Measurements from ENCODE around the gene BSN.

The BSN gene

DNA sequence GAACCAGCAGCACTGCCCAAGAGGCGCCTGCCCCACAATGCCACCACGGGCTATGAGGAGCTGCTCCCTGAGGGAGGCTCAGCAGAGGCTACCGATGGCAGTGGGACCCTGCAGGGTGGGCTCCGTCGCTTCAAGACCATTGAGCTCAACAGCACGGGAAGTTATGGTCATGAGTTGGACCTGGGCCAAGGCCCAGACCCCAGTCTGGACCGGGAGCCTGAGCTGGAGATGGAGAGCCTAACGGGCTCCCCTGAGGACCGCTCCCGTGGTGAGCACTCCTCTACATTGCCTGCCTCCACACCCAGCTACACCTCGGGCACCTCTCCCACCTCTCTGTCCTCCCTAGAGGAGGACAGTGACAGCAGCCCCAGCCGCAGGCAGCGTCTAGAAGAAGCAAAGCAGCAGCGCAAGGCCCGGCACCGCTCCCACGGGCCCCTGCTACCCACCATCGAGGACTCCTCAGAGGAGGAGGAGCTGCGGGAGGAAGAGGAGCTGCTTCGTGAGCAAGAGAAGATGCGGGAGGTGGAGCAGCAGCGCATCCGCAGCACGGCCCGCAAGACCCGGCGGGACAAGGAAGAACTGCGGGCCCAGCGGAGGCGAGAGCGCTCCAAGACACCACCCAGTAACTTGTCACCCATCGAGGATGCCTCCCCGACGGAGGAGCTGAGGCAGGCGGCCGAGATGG is 98.1 kb downstream of the BSN start:
- H2BK5ac ChIP-seq (ENCODE audit: low read depth, low read length, poor library complexity, severe bottlenecking), result no peak overlapping the region
- no peak overlapping the region for H2AK5ac ChIP-seq (ENCODE audit: low read length, severe bottlenecking)
- no peak overlapping the region for H4K8ac ChIP-seq (ENCODE audit: low read length)
- H3K4me3 ChIP-seq (ENCODE audit: insufficient read depth in 1 of 2, low read depth in 1 of 2, low read length in 2 of 2), result no peak overlapping the region
- WGBS, result 91% methylated on average over 34 of the region's 36 CpGs
- no peak overlapping the region for H3K4me2 ChIP-seq (ENCODE audit: low read length, poor library complexity, severe bottlenecking)
- no peak overlapping the region for H3K18ac ChIP-seq (ENCODE audit: low read depth in 1 of 2, low read length in 2 of 2)
- no peak overlapping the region for H4K91ac ChIP-seq (ENCODE audit: low read length)
- no peaks in the 10 kb centered on the region for H3K79me1 ChIP-seq (replicated peaks; ENCODE audit: low read length, poor library complexity, severe bottlenecking)
- no peaks in the 10 kb centered on the region for H3K9me3 ChIP-seq (ENCODE audit: control insufficient read depth, low read length)
- no peak overlapping the region for H2AFZ ChIP-seq (ENCODE audit: low read depth, low read length)
- H2BK15ac ChIP-seq (ENCODE audit: low read depth, poor library complexity, severe bottlenecking), result no peak overlapping the region
- peaks cover 11% of the 10 kb centered on the region for H3K4me1 ChIP-seq (ENCODE audit: control insufficient read depth, insufficient read depth, low read depth, low read length)
- H3K9ac ChIP-seq (ENCODE audit: low read length), result no peak overlapping the region
- H3K27ac ChIP-seq (ENCODE audit: low read length, poor library complexity, severe bottlenecking), result no peak overlapping the region
- H3K23ac ChIP-seq (ENCODE audit: low read length in 2 of 2), result no peak overlapping the region
- H3K4ac ChIP-seq (ENCODE audit: low read depth in 1 of 2, low read length in 2 of 2), result no peak overlapping the region
- H3K27me3 ChIP-seq (ENCODE audit: control insufficient read depth in 1 of 2, insufficient read depth in 1 of 2, low read length in 2 of 2), result peaks cover 0 to 45% of the 10 kb centered on the region in 2 experiments
- no peak for DNase-seq
- no peak overlapping the region for H3K14ac ChIP-seq (ENCODE audit: low read length in 2 of 2)
- H3K36me3 ChIP-seq (ENCODE audit: control insufficient read depth in 1 of 2, insufficient read depth in 2 of 2, low read depth in 1 of 2, low read length in 2 of 2), result no peaks in the 10 kb centered on the region
- no peak overlapping the region for H2BK12ac ChIP-seq (ENCODE audit: low read length in 2 of 2)
- H2BK120ac ChIP-seq (ENCODE audit: low read depth, low read length), result no peak overlapping the region

DNA sequence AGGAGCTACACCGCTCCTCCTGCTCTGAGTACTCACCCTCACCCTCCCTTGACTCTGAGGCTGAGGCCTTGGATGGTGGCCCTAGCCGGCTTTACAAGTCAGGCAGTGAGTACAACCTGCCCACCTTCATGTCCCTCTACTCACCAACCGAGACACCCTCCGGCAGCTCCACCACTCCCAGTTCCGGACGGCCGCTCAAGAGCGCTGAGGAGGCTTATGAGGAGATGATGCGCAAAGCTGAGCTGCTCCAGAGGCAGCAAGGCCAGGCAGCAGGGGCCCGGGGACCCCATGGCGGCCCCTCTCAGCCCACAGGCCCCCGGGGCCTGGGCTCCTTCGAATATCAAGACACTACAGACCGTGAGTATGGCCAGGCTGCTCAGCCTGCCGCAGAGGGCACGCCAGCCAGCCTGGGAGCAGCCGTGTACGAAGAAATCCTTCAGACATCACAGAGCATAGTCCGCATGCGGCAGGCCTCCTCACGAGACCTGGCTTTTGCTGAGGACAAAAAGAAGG is 98.7 kb downstream of the BSN start:
- no peak overlapping the region for H3K14ac ChIP-seq (ENCODE audit: low read length in 2 of 2)
- no peak overlapping the region for H3K4ac ChIP-seq (ENCODE audit: low read depth in 1 of 2, low read length in 2 of 2)
- H2AFZ ChIP-seq (ENCODE audit: low read depth, low read length), result no peak overlapping the region
- H2BK120ac ChIP-seq (ENCODE audit: low read depth, low read length), result no peak overlapping the region
- no peaks in the 10 kb centered on the region for H3K9me3 ChIP-seq (ENCODE audit: control insufficient read depth, low read length)
- no peaks in the 10 kb centered on the region for H3K36me3 ChIP-seq (ENCODE audit: control insufficient read depth in 1 of 2, insufficient read depth in 2 of 2, low read depth in 1 of 2, low read length in 2 of 2)
- 90% methylated on average over 21 of the region's 21 CpGs for WGBS
- H3K27me3 ChIP-seq (ENCODE audit: control insufficient read depth in 1 of 2, insufficient read depth in 1 of 2, low read length in 2 of 2), result peaks cover 4 to 50% of the 10 kb centered on the region in 2 experiments
- H3K4me3 ChIP-seq (ENCODE audit: insufficient read depth in 1 of 2, low read depth in 1 of 2, low read length in 2 of 2), result no peak overlapping the region
- no peak overlapping the region for H4K8ac ChIP-seq (ENCODE audit: low read length)
- H3K4me1 ChIP-seq (ENCODE audit: control insufficient read depth, insufficient read depth, low read depth, low read length), result peaks cover 8% of the 10 kb centered on the region
- no peak overlapping the region for H2AK5ac ChIP-seq (ENCODE audit: low read length, severe bottlenecking)
- no peak overlapping the region for H2BK5ac ChIP-seq (ENCODE audit: low read depth, low read length, poor library complexity, severe bottlenecking)
- H3K4me2 ChIP-seq (ENCODE audit: low read length, poor library complexity, severe bottlenecking), result no peak overlapping the region
- H3K23ac ChIP-seq (ENCODE audit: low read length in 2 of 2), result no peak overlapping the region
- no peak overlapping the region for H4K91ac ChIP-seq (ENCODE audit: low read length)
- no peaks in the 10 kb centered on the region for H3K79me1 ChIP-seq (replicated peaks; ENCODE audit: low read length, poor library complexity, severe bottlenecking)
- H2BK12ac ChIP-seq (ENCODE audit: low read length in 2 of 2), result no peak overlapping the region
- no peak for DNase-seq
- no peak overlapping the region for H2BK15ac ChIP-seq (ENCODE audit: low read depth, poor library complexity, severe bottlenecking)
- no peak overlapping the region for H3K9ac ChIP-seq (ENCODE audit: low read length)
- no peak overlapping the region for H3K27ac ChIP-seq (ENCODE audit: low read length, poor library complexity, severe bottlenecking)
- H3K18ac ChIP-seq (ENCODE audit: low read depth in 1 of 2, low read length in 2 of 2), result no peak overlapping the region

DNA sequence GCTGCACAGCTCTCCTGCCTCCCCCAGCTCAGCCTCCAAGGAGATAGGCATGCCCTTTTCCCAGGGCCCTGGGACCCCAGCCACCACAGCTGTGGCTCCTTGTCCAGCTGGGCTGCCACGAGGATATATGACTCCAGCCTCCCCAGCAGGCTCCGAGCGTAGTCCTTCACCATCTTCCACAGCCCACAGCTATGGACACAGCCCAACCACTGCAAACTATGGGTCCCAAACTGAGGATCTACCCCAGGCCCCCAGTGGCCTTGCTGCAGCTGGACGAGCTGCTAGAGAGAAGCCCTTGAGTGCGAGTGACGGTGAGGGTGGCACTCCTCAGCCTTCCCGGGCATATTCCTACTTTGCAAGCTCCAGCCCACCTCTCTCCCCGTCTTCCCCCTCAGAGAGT is 99.3 kb downstream of the BSN start:
- Histone ChIP-seq H3K9me3 (ENCODE audit: control insufficient read depth, low read length) (no peaks in the 10 kb centered on the region), H3K4me1 (ENCODE audit: control insufficient read depth, insufficient read depth, low read depth, low read length) (peaks cover 5% of the 10 kb centered on the region), H3K9ac (ENCODE audit: low read length) (no peak overlapping the region), H2BK12ac (ENCODE audit: low read length in 2 of 2) (no peak overlapping the region), H2AK5ac (ENCODE audit: low read length, severe bottlenecking) (no peak overlapping the region), H2BK15ac (ENCODE audit: low read depth, poor library complexity, severe bottlenecking) (no peak overlapping the region), H2BK5ac (ENCODE audit: low read depth, low read length, poor library complexity, severe bottlenecking) (no peak overlapping the region), H3K79me1 (replicated peaks; ENCODE audit: low read length, poor library complexity, severe bottlenecking) (no peaks in the 10 kb centered on the region), H4K8ac (ENCODE audit: low read length) (no peak overlapping the region), H3K23ac (ENCODE audit: low read length in 2 of 2) (no peak overlapping the region), H3K4me3 (ENCODE audit: insufficient read depth in 1 of 2, low read depth in 1 of 2, low read length in 2 of 2) (no peak overlapping the region), H2AFZ (ENCODE audit: low read depth, low read length) (no peak overlapping the region), H3K36me3 (ENCODE audit: control insufficient read depth in 1 of 2, insufficient read depth in 2 of 2, low read depth in 1 of 2, low read length in 2 of 2) (no peaks in the 10 kb centered on the region), H4K91ac (ENCODE audit: low read length) (no peak overlapping the region), H3K14ac (ENCODE audit: low read length in 2 of 2) (no peak overlapping the region), H3K4ac (ENCODE audit: low read depth in 1 of 2, low read length in 2 of 2) (no peak overlapping the region), H3K27me3 (ENCODE audit: control insufficient read depth in 1 of 2, insufficient read depth in 1 of 2, low read length in 2 of 2) (peaks cover 4 to 57% of the 10 kb centered on the region in 2 experiments), H3K4me2 (ENCODE audit: low read length, poor library complexity, severe bottlenecking) (no peak overlapping the region), H2BK120ac (ENCODE audit: low read depth, low read length) (no peak overlapping the region), H3K18ac (ENCODE audit: low read depth in 1 of 2, low read length in 2 of 2) (no peak overlapping the region), H3K27ac (ENCODE audit: low read length, poor library complexity, severe bottlenecking) (no peak overlapping the region)
- no peak for DNase-seq
- WGBS, result 65% methylated on average over 8 of the region's 8 CpGs

DNA sequence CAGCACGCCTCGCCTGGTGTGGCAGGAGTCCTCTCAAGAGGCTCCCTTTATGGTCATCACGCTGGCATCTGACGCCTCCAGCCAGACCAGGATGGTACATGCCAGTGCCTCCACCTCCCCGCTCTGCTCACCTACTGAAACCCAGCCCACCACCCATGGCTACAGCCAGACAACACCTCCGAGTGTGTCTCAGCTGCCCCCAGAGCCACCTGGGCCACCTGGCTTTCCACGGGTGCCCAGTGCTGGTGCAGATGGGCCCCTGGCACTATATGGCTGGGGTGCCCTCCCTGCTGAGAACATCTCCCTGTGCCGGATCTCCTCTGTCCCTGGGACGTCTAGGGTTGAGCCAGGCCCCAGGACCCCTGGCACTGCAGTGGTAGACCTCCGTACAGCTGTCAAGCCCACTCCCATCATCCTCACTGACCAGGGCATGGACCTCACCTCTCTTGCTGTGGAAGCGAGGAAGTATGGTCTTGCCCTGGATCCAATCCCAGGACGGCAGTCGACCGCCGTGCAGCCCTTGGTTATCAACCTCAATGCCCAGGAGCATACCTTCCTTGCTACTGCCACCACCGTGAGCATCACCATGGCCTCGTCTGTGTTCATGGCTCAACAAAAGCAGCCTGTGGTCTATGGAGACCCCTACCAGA is 100.0 kb downstream of the BSN start:
- no peak overlapping the region for H3K18ac ChIP-seq (ENCODE audit: low read depth in 1 of 2, low read length in 2 of 2)
- WGBS, result 91% methylated on average over 17 of the region's 17 CpGs

More for the DNA sequence above, 100.0 kb downstream of the BSN start:
- Histone ChIP-seq H2BK5ac (ENCODE audit: low read depth, low read length, poor library complexity, severe bottlenecking) (no peak overlapping the region), H3K36me3 (ENCODE audit: control insufficient read depth in 1 of 2, insufficient read depth in 2 of 2, low read depth in 1 of 2, low read length in 2 of 2) (no peaks in the 10 kb centered on the region), H3K27me3 (ENCODE audit: control insufficient read depth in 1 of 2, insufficient read depth in 1 of 2, low read length in 2 of 2) (peaks cover 4 to 63% of the 10 kb centered on the region in 2 experiments), H2BK120ac (ENCODE audit: low read depth, low read length) (no peak overlapping the region), H3K4me3 (ENCODE audit: insufficient read depth in 1 of 2, low read depth in 1 of 2, low read length in 2 of 2) (no peak overlapping the region), H3K9ac (ENCODE audit: low read length) (no peak overlapping the region), H4K8ac (ENCODE audit: low read length) (no peak overlapping the region), H2AFZ (ENCODE audit: low read depth, low read length) (no peak overlapping the region), H3K9me3 (ENCODE audit: control insufficient read depth, low read length) (no peaks in the 10 kb centered on the region), H3K14ac (ENCODE audit: low read length in 2 of 2) (no peak overlapping the region), H2BK12ac (ENCODE audit: low read length in 2 of 2) (no peak overlapping the region), H2AK5ac (ENCODE audit: low read length, severe bottlenecking) (no peak overlapping the region), H3K4ac (ENCODE audit: low read depth in 1 of 2, low read length in 2 of 2) (no peak overlapping the region), H3K23ac (ENCODE audit: low read length in 2 of 2) (no peak overlapping the region), H3K27ac (ENCODE audit: low read length, poor library complexity, severe bottlenecking) (no peak overlapping the region), H2BK15ac (ENCODE audit: low read depth, poor library complexity, severe bottlenecking) (no peak overlapping the region), H3K4me2 (ENCODE audit: low read length, poor library complexity, severe bottlenecking) (no peak overlapping the region), H3K4me1 (ENCODE audit: control insufficient read depth, insufficient read depth, low read depth, low read length) (peaks cover 5% of the 10 kb centered on the region), H4K91ac (ENCODE audit: low read length) (no peak overlapping the region), H3K79me1 (replicated peaks; ENCODE audit: low read length, poor library complexity, severe bottlenecking) (no peaks in the 10 kb centered on the region)
- no peak for DNase-seq

Data from mesenchymal stem cell (in vitro differentiated cells and primary cell).